Activated CD8-positive, alpha-beta memory T cell treated with anti-CD3 and anti-CD28 coated beads, Interleukin-2, amount 50 U/mL, for 1 hour (primary cell): ENCODE results near the gene CUL9.

Source experiments
- DNase-seq: peaks from one replicate; pipeline ENCODE4 v3.0.0-alpha.2; 2020; ENCODE audit errors: extremely low read depth

Gene CUL9

GRCh38 chr6:43229803-43230620 lies 48.0 kb downstream of the CUL9 start:
- DNase-seq = no peak

- DNase-seq = no peak
Observed at GRCh38 chr6:43231053-43231452, 49.1 kb downstream of the CUL9 start.

GRCh38 chr6:43231735-43232450 lies 49.9 kb downstream of the CUL9 start:
- no peak for DNase-seq

- DNase-seq = no peak
Observed at GRCh38 chr6:43235841-43236240, 53.8 kb downstream of the CUL9 start.

GRCh38 chr6:43239054-43239453 lies 57.1 kb downstream of the CUL9 start:
- no peak for DNase-seq

GRCh38 chr6:43240950-43241349 lies 59.0 kb downstream of the CUL9 start:
- no peak for DNase-seq

GRCh38 chr6:43241446-43241845 lies 59.5 kb downstream of the CUL9 start:
- DNase-seq = no peak

- no peak for DNase-seq
Observed at GRCh38 chr6:43242908-43243663, 61.1 kb downstream of the CUL9 start, which contains the start of gene TTBK1. TSS of gene TTBK1 (plus strand) at chr6:43243481. CDS start at chr6:43246661, 3,180 bp downstream.

- no peak for DNase-seq
Observed at GRCh38 chr6:43243664-43244321, 61.8 kb downstream of the CUL9 start.

GRCh38 chr6:43246301-43247113 lies 64.5 kb downstream of the CUL9 start:
- DNase-seq = no peak

GRCh38 chr6:43247114-43247999 lies 65.4 kb downstream of the CUL9 start:
- DNase-seq = peak; percentile 29

- no peak for DNase-seq
Observed at GRCh38 chr6:43248101-43248500, 66.1 kb downstream of the CUL9 start.

- no peak for DNase-seq
Observed at GRCh38 chr6:43248791-43249190, 66.8 kb downstream of the CUL9 start.

- DNase-seq = no peak
Observed at GRCh38 chr6:43250992-43251373, 69.0 kb downstream of the CUL9 start.

GRCh38 chr6:43253401-43253800 lies 71.4 kb downstream of the CUL9 start:
- DNase-seq = no peak

- DNase-seq = no peak
Observed at GRCh38 chr6:43254138-43254817, 72.3 kb downstream of the CUL9 start.

- DNase-seq = no peak
Observed at GRCh38 chr6:43254846-43255245, 72.8 kb downstream of the CUL9 start.

- DNase-seq = no peak
Observed at GRCh38 chr6:43255408-43256054, 73.5 kb downstream of the CUL9 start.
